Cardiac fibroblast (primary cell): ENCODE results near the gene TET1.

Source experiments
- DNase-seq, 2 donors: peaks; one replicate each; pipeline versions ENCODE4 v3.0.0 to v3.0.0-alpha.2; 2010; ENCODE audit warnings: low read depth in 2 of 2
- H3K4me3 ChIP-seq, 2 donors: replicated peaks in 1 of 2; 1 replicate in 1 of 2; 2 replicates in 1 of 2; pipeline ENCODE4 v1.5.1; 2011; ENCODE audit warnings: low read depth in 2 of 2, low read length in 2 of 2, mild to moderate bottlenecking in 2 of 2, moderate library complexity in 1 of 2
- CTCF ChIP-seq: IDR thresholded peaks from one replicate; pipeline ENCODE4 v1.5.1; 2011; ENCODE audit warnings: low read depth, mild to moderate bottlenecking, low read length, inconsistent platforms

The TET1 gene

DNA sequence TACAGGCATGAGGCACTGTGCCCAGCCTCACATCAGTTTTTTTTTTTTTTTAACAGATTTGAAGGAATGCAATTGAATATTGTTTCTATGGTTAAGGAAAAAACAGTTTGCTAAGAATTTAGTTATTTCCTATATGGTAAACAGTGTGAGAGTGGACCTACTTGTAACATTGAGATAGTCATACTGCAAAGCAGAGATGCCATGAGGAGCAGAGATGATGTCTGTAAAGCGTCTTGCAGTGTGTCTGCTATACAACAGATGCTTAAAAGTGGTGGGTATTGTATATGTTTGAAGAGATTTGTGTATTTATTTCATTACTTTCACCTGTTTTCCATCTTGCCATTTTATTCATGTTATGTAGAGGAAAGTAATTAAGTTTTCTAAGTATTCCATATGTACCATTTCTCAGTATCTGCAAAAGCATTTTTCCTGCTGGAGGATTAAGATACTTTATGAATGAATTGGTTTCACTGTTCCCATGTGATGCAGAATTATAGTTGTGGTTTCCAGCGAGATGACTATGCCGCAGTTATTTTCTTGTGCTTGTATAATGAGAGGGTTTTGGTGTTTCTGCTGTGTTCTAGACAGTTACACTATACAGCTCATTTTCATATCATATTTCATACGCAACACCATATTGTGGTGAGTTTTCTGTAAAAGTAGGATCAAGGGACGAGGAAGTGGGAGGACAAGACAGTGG is 26.6 kb downstream of the TET1 start:
- H3K4me3 ChIP-seq: no peak overlapping the region
- no peak for DNase-seq
- TF ChIP-seq CTCF: no peak

- TF ChIP-seq CTCF: no peak
- no peak overlapping the region for H3K4me3 ChIP-seq
- peak; percentile 70 to 93 for DNase-seq
Measured at GRCh38 chr10:68594405-68594804, 34.3 kb downstream of the TET1 start.

DNA sequence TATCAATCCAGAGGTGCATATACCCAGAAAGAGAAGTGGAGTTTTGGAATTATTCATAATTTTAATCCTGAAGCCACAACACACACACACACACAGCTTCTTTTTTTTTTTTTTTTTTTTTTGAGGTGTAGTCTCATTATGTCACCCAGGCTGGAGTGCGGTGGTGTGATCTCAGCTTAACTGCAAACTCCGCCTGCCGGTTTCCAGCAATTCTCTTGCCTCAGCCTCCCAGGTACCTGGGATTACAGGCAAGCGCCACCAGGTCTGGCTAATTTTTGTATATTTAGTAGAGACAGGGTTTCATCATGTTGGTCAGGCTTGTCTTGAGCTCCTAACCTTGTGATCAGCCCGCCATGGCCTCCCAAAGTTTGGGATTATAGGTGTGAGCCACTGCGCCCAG is 35.4 kb downstream of the TET1 start:
- no peak for DNase-seq
- TF ChIP-seq CTCF: no peak
- H3K4me3 ChIP-seq: no peak overlapping the region

- no peak for TF ChIP-seq CTCF
- DNase-seq: no peak
- H3K4me3 ChIP-seq: no peak overlapping the region
Measured at GRCh38 chr10:68597407-68597806, 37.3 kb downstream of the TET1 start.

GRCh38 chr10:68598978-68599770 is 39.0 kb downstream of the TET1 start:
- H3K4me3 ChIP-seq: peak overlapping the region in 1 of 2 donors; percentile 54
- TF ChIP-seq CTCF: no peak
- peak in 1 of 2 donors; percentile 78 for DNase-seq

GRCh38 chr10:68599771-68600040 is 39.6 kb downstream of the TET1 start:
- peak overlapping the region; percentile 26 to 54 for H3K4me3 ChIP-seq
- TF ChIP-seq CTCF: no peak
- no peak for DNase-seq
